Measurements from ENCODE around the gene GAS5. TPM values are rescaled to one million over a fixed set of nuclear protein-coding genes. Genes with fewer than 3 reads are reported as not detected.

GAS5 gene
- total and polyA plus RNA-seq, 2 experiments from 2014 or later, result 979 to 992 TPM

DNA sequence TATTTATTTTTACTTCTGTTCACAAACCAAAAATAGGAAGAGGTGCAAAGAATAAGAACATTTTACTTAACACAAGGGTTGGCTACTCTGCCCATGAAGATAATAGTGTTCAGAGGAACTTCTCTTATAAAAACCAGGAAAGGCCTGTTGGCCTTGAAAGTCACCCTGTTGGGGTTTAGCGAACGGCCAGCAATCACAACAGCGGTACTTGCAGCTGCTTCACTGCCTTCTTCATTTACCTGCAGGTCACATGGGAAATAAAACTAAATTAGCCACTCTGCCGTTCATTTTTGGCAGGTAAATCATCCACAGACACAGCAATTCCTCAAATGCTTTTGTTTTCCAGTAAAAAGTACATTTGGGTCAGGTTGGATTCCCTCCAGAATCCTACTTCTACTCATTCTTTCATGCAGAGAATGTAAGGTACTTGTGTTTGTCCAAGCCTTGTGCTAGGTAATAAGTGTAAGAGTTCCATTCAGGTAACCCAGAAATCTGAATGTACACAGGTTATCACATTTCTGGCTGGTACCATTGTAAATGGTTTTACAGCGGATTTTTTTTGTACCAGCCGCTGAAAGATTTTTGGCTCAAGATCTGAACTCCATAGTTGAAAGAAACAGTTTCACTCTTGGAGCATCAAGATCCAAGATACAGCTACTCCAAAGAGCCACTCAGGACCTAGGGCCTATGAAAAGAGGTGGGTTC lies 36.2 kb upstream of the GAS5 start:
- Histone ChIP-seq H3K9me2 (ENCODE audit: insufficient read depth) (peaks cover 3% of the 10 kb centered on the region; the same call in 1 of the 2 replicates), H3K4me3 (no peak overlapping the region), H3K79me2 (replicated peaks; ENCODE audit: insufficient read depth) (no peaks in the 10 kb centered on the region), H3K27ac (ENCODE audit: low read depth) (no peak overlapping the region), H3K4me1 (ENCODE audit: insufficient read depth) (peaks cover 34% of the 10 kb centered on the region), H3F3A (replicated peaks; ENCODE audit: low read depth) (no peaks in the 10 kb centered on the region; the same call in 1 of the 2 replicates), H3K27me3 (ENCODE audit: insufficient read depth) (no peaks in the 10 kb centered on the region), H3K4me2 (no peak overlapping the region), H4K20me1 (replicated peaks; ENCODE audit: insufficient read depth) (no peaks in the 10 kb centered on the region), H2AFZ (no peak overlapping the region), H3K36me3 (ENCODE audit: insufficient read depth) (no peaks in the 10 kb centered on the region)
- Mint-ChIP-seq H3K9me3 (no peaks in the 10 kb centered on the region), H3K27me3 (ENCODE audit: insufficient read depth, low read depth, poor library complexity) (no peaks in the 10 kb centered on the region), H3K36me3 (ENCODE audit: low read depth) (no peaks in the 10 kb centered on the region), H3K27ac (peak overlapping the region; percentile 58; the same call in 1 of the 2 replicates), H3K4me1 (peaks cover 35% of the 10 kb centered on the region), H3K4me3 (no peak overlapping the region)
- DNase-seq (ENCODE audit: low spot score) (no peak), ATAC-seq (no peak)
- no peak for TF ChIP-seq STAT1 (IDR thresholded peaks at IDR 0.05; ENCODE audit: unreplicated experiment)
- no peak for TF ChIP-seq POLR2AphosphoS5 (IDR thresholded peaks at IDR 0.05; ENCODE audit: low read depth)
- no peak for TF ChIP-seq NANOG (IDR thresholded peaks at IDR 0.05; ENCODE audit: borderline replicate concordance)
- TF ChIP-seq, protein P1, sequence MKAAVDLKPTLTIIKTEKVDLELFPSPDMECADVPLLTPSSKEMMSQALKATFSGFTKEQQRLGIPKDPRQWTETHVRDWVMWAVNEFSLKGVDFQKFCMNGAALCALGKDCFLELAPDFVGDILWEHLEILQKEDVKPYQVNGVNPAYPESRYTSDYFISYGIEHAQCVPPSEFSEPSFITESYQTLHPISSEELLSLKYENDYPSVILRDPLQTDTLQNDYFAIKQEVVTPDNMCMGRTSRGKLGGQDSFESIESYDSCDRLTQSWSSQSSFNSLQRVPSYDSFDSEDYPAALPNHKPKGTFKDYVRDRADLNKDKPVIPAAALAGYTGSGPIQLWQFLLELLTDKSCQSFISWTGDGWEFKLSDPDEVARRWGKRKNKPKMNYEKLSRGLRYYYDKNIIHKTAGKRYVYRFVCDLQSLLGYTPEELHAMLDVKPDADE (IDR thresholded peaks at IDR 0.05), result no peak
- no peak for TF ChIP-seq ZNF331 (CRISPR knock-in tag; IDR thresholded peaks at IDR 0.05; ENCODE audit: low read depth)
- no peak for TF ChIP-seq EZH2phosphoT487 (IDR thresholded peaks at IDR 0.05; ENCODE audit: unreplicated experiment)
- no peak for TF ChIP-seq ZNF114 (CRISPR knock-in tag; IDR thresholded peaks at IDR 0.05)
- TF ChIP-seq, protein P2, sequence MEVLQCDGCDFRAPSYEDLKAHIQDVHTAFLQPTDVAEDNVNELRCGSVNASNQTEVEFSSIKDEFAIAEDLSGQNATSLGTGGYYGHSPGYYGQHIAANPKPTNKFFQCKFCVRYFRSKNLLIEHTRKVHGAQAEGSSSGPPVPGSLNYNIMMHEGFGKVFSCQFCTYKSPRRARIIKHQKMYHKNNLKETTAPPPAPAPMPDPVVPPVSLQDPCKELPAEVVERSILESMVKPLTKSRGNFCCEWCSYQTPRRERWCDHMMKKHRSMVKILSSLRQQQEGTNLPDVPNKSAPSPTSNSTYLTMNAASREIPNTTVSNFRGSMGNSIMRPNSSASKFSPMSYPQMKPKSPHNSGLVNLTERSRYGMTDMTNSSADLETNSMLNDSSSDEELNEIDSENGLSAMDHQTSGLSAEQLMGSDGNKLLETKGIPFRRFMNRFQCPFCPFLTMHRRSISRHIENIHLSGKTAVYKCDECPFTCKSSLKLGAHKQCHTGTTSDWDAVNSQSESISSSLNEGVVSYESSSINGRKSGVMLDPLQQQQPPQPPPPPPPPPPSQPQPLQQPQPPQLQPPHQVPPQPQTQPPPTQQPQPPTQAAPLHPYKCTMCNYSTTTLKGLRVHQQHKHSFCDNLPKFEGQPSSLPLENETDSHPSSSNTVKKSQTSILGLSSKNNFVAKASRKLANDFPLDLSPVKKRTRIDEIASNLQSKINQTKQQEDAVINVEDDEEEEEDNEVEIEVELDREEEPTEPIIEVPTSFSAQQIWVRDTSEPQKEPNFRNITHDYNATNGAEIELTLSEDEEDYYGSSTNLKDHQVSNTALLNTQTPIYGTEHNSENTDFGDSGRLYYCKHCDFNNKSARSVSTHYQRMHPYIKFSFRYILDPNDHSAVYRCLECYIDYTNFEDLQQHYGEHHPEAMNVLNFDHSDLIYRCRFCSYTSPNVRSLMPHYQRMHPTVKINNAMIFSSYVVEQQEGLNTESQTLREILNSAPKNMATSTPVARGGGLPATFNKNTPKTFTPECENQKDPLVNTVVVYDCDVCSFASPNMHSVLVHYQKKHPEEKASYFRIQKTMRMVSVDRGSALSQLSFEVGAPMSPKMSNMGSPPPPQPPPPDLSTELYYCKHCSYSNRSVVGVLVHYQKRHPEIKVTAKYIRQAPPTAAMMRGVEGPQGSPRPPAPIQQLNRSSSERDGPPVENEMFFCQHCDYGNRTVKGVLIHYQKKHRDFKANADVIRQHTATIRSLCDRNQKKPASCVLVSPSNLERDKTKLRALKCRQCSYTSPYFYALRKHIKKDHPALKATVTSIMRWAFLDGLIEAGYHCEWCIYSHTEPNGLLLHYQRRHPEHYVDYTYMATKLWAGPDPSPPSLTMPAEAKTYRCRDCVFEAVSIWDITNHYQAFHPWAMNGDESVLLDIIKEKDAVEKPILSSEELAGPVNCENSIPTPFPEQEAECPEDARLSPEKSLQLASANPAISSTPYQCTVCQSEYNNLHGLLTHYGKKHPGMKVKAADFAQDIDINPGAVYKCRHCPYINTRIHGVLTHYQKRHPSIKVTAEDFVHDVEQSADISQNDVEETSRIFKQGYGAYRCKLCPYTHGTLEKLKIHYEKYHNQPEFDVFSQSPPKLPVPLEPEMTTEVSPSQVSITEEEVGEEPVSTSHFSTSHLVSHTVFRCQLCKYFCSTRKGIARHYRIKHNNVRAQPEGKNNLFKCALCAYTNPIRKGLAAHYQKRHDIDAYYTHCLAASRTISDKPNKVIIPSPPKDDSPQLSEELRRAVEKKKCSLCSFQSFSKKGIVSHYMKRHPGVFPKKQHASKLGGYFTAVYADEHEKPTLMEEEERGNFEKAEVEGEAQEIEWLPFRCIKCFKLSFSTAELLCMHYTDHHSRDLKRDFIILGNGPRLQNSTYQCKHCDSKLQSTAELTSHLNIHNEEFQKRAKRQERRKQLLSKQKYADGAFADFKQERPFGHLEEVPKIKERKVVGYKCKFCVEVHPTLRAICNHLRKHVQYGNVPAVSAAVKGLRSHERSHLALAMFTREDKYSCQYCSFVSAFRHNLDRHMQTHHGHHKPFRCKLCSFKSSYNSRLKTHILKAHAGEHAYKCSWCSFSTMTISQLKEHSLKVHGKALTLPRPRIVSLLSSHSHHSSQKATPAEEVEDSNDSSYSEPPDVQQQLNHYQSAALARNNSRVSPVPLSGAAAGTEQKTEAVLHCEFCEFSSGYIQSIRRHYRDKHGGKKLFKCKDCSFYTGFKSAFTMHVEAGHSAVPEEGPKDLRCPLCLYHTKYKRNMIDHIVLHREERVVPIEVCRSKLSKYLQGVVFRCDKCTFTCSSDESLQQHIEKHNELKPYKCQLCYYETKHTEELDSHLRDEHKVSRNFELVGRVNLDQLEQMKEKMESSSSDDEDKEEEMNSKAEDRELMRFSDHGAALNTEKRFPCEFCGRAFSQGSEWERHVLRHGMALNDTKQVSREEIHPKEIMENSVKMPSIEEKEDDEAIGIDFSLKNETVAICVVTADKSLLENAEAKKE (CRISPR knock-in tag; IDR thresholded peaks at IDR 0.05), result no peak
- no peak for TF ChIP-seq CREB1 (CRISPR knock-in tag; IDR thresholded peaks at IDR 0.05; ENCODE audit: low read depth)
